HG02642 (cell line): Measurements from ENCODE around the gene PACS1.
A peak's percentile ranks its signal among the peaks of the same experiment; 100 is the strongest.
"Not testable (repeated sequence)": the region's sequence is repeated elsewhere in the genome, so short reads cannot be mapped to it uniquely, and the experiment has no call there.

Experiments used
- ATAC-seq: cut with Tn5 transposase; IDR thresholded peaks from one replicate; pipeline ENCODE4 v1.9.1; 2021; ENCODE audit warnings: mild to moderate bottlenecking; ENCODE audit not compliant: unreplicated experiment, poor library complexity

The PACS1 gene

GRCh38 chr11:66072081-66072480 lies 2.0 kb downstream of the PACS1 start:
- no peak for ATAC-seq

DNA sequence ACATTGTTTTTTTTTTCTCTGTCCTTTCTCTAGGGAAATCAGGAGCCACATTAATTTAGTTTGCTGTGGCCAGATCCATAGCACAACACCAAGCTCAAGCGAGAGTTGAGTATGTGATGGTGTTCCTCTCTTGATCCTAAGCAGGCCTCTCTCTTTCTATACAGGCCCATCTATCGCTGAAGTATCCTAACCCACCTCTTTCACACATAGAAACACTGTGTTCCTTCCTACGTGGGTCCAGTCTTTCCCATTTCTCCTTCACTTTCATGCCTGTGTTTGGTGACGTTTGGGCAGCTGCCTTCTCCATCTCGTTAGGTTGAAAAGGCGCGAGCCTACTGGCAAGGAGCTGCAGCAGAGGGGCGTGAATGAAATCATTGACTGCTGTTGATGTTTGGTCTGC lies 2.4 kb downstream of the PACS1 start:
- ATAC-seq = no peak

GRCh38 chr11:66073669-66074068 lies 3.6 kb downstream of the PACS1 start:
- no peak for ATAC-seq

DNA sequence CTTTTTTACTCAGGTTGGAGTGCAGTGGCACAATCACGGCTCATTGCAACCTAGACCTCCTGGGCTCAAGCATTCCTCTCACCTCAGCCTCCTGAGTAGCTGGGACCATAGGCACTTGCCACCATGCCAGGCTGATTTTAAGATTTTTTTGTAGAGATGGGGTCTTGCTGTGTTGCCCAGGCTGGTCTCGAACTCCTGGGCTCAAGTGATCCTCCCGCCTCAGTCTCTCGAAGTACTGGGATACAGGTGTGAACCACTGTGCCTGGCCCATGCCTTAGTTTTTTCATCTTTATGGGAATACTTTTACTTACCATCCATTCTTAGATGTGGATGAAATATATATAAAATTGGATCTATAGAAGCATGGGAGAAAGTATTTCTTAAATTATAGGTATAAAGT lies 5.2 kb downstream of the PACS1 start:
- no peak for ATAC-seq

DNA sequence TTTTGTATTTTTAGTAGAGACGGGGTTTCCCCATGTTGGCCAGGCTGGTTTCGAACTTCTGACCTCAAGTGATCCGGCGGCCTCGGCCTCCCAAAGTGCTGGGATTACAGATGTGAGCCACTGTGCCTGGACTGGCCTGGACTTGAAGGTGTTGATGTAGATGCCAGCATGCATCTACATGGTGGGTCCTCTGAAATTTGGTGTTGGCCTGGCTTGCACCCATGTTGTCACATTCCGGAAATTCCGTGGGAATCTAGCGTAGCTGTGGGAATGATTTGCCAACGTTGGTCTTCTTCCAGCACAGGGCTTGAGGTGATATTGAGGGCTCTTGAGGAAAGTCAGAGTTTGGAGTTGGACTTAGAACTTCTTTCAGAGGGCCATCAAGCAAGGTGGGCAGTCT lies 6.5 kb downstream of the PACS1 start:
- ATAC-seq = no peak

- no peak for ATAC-seq
Measured at GRCh38 chr11:66077927-66078326, 7.9 kb downstream of the PACS1 start.

GRCh38 chr11:66078949-66079348 lies 8.9 kb downstream of the PACS1 start:
- not testable (repeated sequence) for ATAC-seq

DNA sequence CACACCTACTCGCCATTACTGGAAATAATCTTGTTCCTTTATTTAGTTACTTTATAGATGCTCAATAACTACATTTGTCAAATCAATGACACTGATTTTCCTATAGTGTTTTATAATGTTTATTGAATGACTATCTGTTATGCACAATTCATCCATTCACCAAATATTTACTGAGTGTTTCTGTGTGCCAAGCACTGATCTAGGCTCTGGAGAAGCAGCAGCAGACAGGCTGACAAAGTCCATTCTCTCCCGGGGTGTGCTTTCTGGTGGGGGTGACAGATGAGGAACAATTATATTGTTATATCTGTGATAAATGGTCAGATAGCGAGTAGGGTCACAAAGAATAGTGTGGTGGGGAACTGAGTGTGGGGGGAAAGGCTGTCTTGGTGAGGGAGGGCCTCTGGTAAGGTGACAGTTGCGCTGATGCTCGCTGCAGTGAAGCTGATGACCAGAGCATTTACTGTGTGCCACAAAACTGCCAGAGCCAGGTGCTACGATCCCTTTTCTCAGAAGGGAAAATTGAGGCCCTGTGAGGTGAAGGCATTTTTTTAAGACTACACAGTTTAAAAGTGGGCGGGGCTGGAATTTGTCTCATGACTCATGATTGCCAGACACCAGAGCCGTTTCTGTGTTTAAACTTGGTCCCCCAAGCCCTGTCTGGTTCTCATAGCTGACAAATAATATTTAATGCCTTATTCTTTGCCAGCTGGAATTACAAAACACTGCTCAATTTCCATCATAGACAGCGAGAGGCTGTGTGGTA lies 10.2 kb downstream of the PACS1 start:
- ATAC-seq = no peak

DNA sequence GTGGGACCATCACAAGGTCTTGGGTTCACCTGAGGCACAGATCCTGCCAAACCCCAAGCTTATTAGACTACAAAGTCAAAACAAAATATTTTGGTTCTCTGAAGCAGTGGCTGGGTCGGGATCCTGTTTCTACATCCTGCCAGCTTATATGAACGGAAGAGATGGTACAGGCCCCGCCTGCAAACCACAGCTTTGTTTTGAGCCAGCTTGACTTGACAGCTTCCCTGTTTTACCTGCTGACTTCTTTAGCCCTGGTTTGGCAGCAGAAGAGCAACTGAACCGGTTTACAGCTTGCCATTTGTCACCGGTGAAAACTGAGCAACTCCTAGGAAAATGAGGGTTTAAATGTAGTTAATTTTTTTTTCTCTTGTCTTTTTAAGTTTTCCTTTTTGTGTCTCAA lies 11.4 kb downstream of the PACS1 start:
- ATAC-seq = peak; percentile 72

DNA sequence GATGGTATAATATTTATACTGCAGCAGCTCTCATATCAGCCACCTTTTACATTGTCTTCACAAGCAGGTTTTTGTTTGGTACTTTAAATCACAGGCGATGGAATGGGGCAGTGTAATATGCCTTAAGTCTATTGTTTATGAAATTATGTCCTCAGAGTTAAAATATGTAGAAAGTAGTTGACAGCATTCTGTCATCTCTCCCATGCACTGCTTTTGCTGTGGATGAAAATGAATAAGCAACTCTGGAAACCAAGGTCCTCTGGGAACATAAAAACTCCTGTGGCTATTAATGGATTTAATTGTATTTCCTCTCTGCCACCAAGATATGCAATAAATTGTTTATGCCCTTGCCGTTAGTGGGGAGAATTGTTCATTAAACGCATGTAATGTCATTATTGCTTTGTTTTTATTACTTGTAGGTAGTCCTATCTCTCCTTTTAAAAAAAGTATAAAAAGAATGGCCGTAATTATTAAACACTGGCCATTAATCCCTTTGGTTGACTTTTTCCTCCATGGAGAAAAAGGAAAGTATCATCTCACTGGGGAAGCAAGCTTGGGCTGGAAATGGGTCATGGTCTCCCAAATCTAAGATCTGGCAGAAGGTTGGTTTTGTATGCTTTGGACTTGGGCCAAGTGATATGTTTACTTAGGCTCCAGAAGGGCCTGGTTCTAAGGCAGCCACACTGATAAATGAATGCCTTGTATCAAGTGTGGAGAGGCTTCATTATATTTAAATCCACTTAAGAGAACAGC lies 13.1 kb downstream of the PACS1 start:
- ATAC-seq = no peak

DNA sequence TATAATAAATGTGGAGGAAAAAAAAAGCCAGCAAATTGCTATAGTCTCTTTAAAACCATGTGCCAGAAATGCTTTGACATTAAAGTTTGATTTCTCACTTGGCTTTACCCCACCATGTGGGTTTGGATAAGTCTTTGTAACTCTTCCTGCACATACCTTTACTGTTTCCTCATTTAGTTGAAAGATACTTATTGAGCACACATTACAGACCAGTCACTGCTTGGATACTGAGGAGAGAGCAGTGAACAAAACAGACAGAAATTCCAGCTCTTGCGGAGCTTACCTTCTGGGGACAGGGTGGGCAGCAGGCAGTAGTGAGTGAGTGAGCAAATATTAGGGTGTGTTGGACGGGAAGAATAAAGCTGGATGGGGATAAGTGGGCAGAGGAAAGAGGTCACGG lies 13.7 kb downstream of the PACS1 start:
- no peak for ATAC-seq

GRCh38 chr11:66084821-66085475 lies 14.9 kb downstream of the PACS1 start:
- ATAC-seq = no peak

GRCh38 chr11:66087148-66087908 lies 17.3 kb downstream of the PACS1 start:
- ATAC-seq = no peak

- no peak for ATAC-seq
Measured at GRCh38 chr11:66089067-66089466, 19.0 kb downstream of the PACS1 start.

- ATAC-seq = no peak
Measured at GRCh38 chr11:66090288-66090687, 20.2 kb downstream of the PACS1 start.

DNA sequence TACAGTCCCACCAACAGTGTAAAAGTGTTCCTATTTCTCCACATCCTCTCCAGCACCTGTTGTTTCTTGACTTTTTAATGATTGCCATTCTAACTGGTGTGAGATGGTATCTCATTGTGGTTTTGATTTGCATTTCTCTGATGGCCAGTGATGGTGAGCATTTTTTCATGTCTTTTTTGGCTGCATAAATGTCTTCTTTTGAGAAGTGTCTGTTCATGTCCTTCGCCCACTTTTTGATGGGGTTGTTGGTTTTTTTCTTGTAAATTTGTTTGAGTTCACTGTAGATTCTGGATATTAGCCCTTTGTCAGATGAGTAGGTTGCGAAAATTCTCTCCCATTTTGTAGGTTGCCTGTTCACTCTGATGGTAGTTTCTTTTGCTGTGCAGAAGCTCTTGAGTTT lies 22.1 kb downstream of the PACS1 start:
- ATAC-seq = not testable (repeated sequence)

DNA sequence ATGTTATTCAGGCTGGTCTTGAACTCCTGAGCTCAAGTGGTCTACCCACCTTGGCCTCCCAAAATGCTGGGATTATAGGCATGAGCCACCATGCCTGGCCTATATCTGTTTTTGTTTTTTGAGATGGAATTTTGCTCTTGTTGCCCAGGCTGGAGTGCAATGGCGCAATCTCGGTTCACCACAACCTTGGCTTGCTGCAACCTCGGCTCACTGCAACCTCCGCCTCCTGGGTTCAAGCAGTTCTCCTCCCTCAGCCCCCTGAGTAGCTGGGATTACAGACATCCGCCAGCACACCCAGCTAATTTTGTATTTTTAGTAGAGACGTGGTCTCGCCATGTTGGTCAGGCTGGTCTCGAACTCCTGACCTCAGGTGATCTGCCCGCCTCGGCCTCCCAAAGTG lies 29.7 kb downstream of the PACS1 start:
- not testable (repeated sequence) for ATAC-seq

- ATAC-seq = peak; percentile 65
Measured at GRCh38 chr11:66100272-66101065, 30.4 kb downstream of the PACS1 start.

DNA sequence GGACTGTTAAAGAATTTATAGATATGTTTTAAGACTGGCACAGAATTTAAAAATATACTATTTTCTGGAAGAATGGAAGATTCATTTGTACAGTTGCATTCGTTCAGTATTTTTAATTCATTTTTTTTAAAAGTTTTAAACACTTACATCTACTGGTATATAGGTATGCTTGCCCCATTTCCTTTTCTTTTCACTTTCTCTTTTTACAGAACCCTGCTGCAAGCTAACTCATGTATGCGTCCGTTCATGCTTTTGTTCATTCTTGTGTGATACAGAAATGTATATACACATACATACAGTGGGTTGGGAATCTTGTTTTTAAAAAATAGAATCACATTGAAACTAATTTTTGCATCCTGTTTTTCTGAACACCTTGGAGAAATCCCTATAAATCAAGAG lies 31.0 kb downstream of the PACS1 start:
- no peak for ATAC-seq
